Activated CD4-positive, alpha-beta T cell treated with anti-CD3 and anti-CD28 coated beads for 36 hours (primary cell): ENCODE results near the gene LCLAT1. TPM values are rescaled to one million over a fixed set of nuclear protein-coding genes. Genes with fewer than 3 reads are reported as not detected.

ENCODE experiments used
- ATAC-seq: fragments of 200-7000 bp; cut with Tn5 transposase; one replicate; pipeline ENCODE4 v1.10.0; 2021; ENCODE audit warnings: mild to moderate bottlenecking, moderate library complexity
- CTCF ChIA-PET: fragments of 350-600 bp; sonication (Branson Sonifier 250); formaldehyde crosslinking; loops from one replicate; lab custom pipeline; 2021; ENCODE audit warnings: antibody characterized with exemption; lab: Charles Lee
- POLR2A ChIA-PET: fragments of 350-600 bp; sonication (Branson Sonifier 250); formaldehyde crosslinking; loops from one replicate; lab custom pipeline; 2021; ENCODE audit warnings: antibody characterized with exemption, inconsistent platforms; lab: Charles Lee
- DNase-seq: peaks from one replicate; pipeline ENCODE4 v3.0.0-alpha.2; 2020
- H3K27ac Mint-ChIP-seq: one replicate; pipeline ENCODE4 v1.8.0; 2021; ENCODE audit warnings: mixed read lengths
- H3K27me3 Mint-ChIP-seq: one replicate; pipeline ENCODE4 v1.8.0; 2021; ENCODE audit warnings: mixed read lengths
- H3K36me3 Mint-ChIP-seq: one replicate; pipeline ENCODE4 v1.8.0; 2021; ENCODE audit warnings: low read depth, mixed read lengths
- H3K4me1 Mint-ChIP-seq: one replicate; pipeline ENCODE4 v1.8.0; 2021; ENCODE audit warnings: mixed read lengths
- H3K4me3 Mint-ChIP-seq: one replicate; pipeline ENCODE4 v1.8.0; 2021; ENCODE audit warnings: mild to moderate bottlenecking, moderate library complexity, mixed read lengths
- H3K9me3 Mint-ChIP-seq: one replicate; pipeline ENCODE4 v1.8.0; 2021; ENCODE audit warnings: low read depth, mixed read lengths
- intact Hi-C, 2 experiments: fragments of 100-400 bp; cut with DNase I in 1 of 2; cut with micrococcal nuclease in 1 of 2; formaldehyde crosslinking; loops; one replicate each; pipeline versions ENCODE4 v1.14.2 to v1.15.1; 2022 to 2024; cut with DNase I, micrococcal nuclease
- total RNA-seq, 2 experiments: library from RNA; stranded (reverse); gene quantifications; one replicate each; pipeline ENCODE4 v1.2.3, GENCODE V29; 2021

LCLAT1 gene
- total RNA-seq, 2 experiments from 2014 or later, result 18.5 to 21.7 TPM

- no peak for DNase-seq
- Mint-ChIP-seq H3K4me1 (peaks cover 6% of the 10 kb centered on the region), H3K27me3 (no peaks in the 10 kb centered on the region), H3K9me3 (peaks cover 22% of the 10 kb centered on the region), H3K4me3 (no peak overlapping the region), H3K27ac (no peak overlapping the region), H3K36me3 (peaks cover 31% of the 10 kb centered on the region)
- intact Hi-C loops, result no loop called here
- no peak for ATAC-seq
- ChIA-PET POLR2A (no interaction called here), CTCF (interaction anchor here (1.1 to 1.5 kb wide), 2 partner anchors 12 to 195 kb away, joined by 3 to 4 read pairs; no protein-coding TSS in a partner anchor)
Measured at GRCh38 chr2:30516166-30516565, 69.1 kb downstream of the LCLAT1 start.

DNA sequence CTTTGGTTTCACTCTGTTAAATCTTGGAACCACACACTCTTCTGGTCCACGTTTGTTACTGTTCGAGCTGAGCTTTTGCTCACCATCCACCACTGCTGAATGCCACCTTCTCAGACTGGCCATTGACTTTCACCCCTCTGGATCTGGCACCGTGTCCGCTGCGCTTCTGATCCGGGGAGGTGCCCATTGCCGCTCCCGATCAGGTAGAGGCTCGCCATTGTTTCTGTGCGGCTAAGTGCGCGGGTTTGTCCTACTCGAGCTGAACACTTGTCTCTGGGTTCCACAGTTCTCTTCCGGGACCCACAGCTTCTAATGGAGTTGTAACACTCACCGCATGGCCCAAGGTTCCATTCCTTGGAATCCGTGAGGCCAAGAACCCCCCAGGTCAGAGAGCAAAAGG is 72.8 kb downstream of the LCLAT1 start:
- ChIA-PET POLR2A (no interaction called here), CTCF (no interaction called here)
- DNase-seq (no peak), ATAC-seq (no peak)
- intact Hi-C loops, result no loop called here
- Mint-ChIP-seq H3K4me1 (peaks cover 6% of the 10 kb centered on the region), H3K9me3 (peaks cover 25% of the 10 kb centered on the region), H3K27me3 (no peaks in the 10 kb centered on the region), H3K4me3 (no peak overlapping the region), H3K27ac (no peak overlapping the region), H3K36me3 (peaks cover 40% of the 10 kb centered on the region)

- Mint-ChIP-seq H3K9me3 (peaks cover 27% of the 10 kb centered on the region), H3K36me3 (peaks cover 52% of the 10 kb centered on the region), H3K4me3 (no peak overlapping the region), H3K27ac (no peak overlapping the region), H3K27me3 (no peaks in the 10 kb centered on the region), H3K4me1 (peaks cover 2% of the 10 kb centered on the region)
- DNase-seq, result no peak
- POLR2A ChIA-PET, result no interaction called here
- ATAC-seq, result no peak
- CTCF ChIA-PET, result interaction anchor here (0.7 to 1.7 kb wide), 3 partner anchors 19 to 357 kb away, joined by 3 to 5 read pairs (median 3); no protein-coding TSS in a partner anchor
- intact Hi-C loops, result no loop called here
Measured at GRCh38 chr2:30522421-30522820, 75.4 kb downstream of the LCLAT1 start.

- DNase-seq (no peak), ATAC-seq (no peak)
- intact Hi-C loops, result no loop called here
- no peaks in the 10 kb centered on the region for H3K27me3 Mint-ChIP-seq
- no peak overlapping the region for H3K4me3 Mint-ChIP-seq
- CTCF ChIA-PET, result no interaction called here
- H3K27ac Mint-ChIP-seq, result no peak overlapping the region
- POLR2A ChIA-PET, result interaction anchor here (0.6 kb wide), 1 partner anchor 323 kb away, joined by 3 read pairs; no protein-coding TSS in a partner anchor
- peaks cover 21% of the 10 kb centered on the region for H3K36me3 Mint-ChIP-seq
- peaks cover 9% of the 10 kb centered on the region for H3K9me3 Mint-ChIP-seq
- peaks cover 2% of the 10 kb centered on the region for H3K4me1 Mint-ChIP-seq
Measured at GRCh38 chr2:30527411-30527810, 80.4 kb downstream of the LCLAT1 start.

DNA sequence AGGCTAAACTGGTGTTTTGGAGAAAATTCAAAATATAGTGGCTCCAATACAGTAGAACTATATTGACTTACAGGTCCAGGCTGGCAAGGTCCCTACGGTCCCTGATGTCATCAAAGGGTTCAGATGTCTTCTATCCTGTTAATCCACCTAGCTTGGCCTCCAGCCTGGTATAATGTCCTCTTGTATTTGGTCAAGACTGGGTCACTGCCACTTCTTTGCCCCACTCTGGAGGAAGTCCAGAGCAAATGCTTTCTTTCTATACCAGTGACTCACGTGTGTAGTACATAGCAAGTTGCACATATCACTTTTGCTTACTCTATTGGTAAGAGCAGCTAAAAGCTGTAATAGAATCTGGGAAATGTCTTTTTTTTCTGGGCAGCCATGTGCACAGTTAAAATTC is 80.8 kb downstream of the LCLAT1 start:
- ChIA-PET CTCF (interaction anchor here (1.2 kb wide), 1 partner anchor 320 kb away, joined by 4 read pairs; no protein-coding TSS in a partner anchor), POLR2A (interaction anchor here (0.6 kb wide), 1 partner anchor 324 kb away, joined by 3 read pairs; no protein-coding TSS in a partner anchor)
- Mint-ChIP-seq H3K9me3 (peaks cover 9% of the 10 kb centered on the region), H3K36me3 (peaks cover 21% of the 10 kb centered on the region), H3K27ac (no peak overlapping the region), H3K27me3 (no peaks in the 10 kb centered on the region), H3K4me1 (peaks cover 1% of the 10 kb centered on the region), H3K4me3 (no peak overlapping the region)
- ATAC-seq (no peak), DNase-seq (no peak)
- intact Hi-C loops, result no loop called here

DNA sequence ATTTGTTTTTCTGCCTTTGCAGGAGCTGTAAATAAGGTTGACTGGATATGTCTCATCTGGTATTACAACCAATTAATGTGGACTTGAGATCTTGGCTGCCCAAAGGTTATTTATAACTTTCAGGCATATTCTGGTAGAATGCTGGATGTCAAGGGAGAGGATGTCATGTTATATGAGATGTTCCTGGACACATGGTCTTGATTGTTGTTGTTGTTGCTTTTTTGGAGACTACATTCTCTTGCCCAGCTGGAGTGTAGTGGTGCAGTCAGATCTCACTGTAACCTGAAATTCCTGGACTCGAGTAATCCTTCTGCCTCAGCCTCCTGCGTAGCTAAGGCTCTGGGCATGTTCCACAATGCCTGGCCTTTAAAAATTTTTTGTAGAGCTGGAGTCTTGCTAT is 83.3 kb downstream of the LCLAT1 start:
- DNase-seq (no peak), ATAC-seq (no peak)
- CTCF ChIA-PET, result no interaction called here
- Mint-ChIP-seq H3K4me1 (no peaks in the 10 kb centered on the region), H3K9me3 (peaks cover 15% of the 10 kb centered on the region), H3K4me3 (no peak overlapping the region), H3K27ac (no peak overlapping the region), H3K36me3 (peaks cover 35% of the 10 kb centered on the region), H3K27me3 (no peaks in the 10 kb centered on the region)
- intact Hi-C loops, result no loop called here
- POLR2A ChIA-PET, result no interaction called here

GRCh38 chr2:30541680-30542079 is 94.6 kb downstream of the LCLAT1 start:
- Mint-ChIP-seq H3K36me3 (peaks cover 12% of the 10 kb centered on the region), H3K4me1 (peaks cover 13% of the 10 kb centered on the region), H3K27me3 (no peaks in the 10 kb centered on the region), H3K4me3 (no peak overlapping the region), H3K27ac (no peak overlapping the region), H3K9me3 (no peaks in the 10 kb centered on the region)
- ChIA-PET CTCF (interaction anchor here (0.7 to 2.0 kb wide), 2 partner anchors 10 to 334 kb away, joined by 3 to 4 read pairs; no protein-coding TSS in a partner anchor), POLR2A (no interaction called here)
- intact Hi-C loops, result no loop called here
- DNase-seq (no peak), ATAC-seq (no peak)

- H3K27ac Mint-ChIP-seq, result no peak overlapping the region
- ATAC-seq, result no peak
- no peaks in the 10 kb centered on the region for H3K9me3 Mint-ChIP-seq
- no peak overlapping the region for H3K4me3 Mint-ChIP-seq
- no peaks in the 10 kb centered on the region for H3K27me3 Mint-ChIP-seq
- ChIA-PET CTCF (interaction anchor here (1.0 kb wide), 1 partner anchor 9 kb away, joined by 3 read pairs; no protein-coding TSS in a partner anchor), POLR2A (no interaction called here)
- intact Hi-C loops, result no loop called here
- H3K4me1 Mint-ChIP-seq, result peaks cover 16% of the 10 kb centered on the region
- DNase-seq, result no peak
- H3K36me3 Mint-ChIP-seq, result peaks cover 12% of the 10 kb centered on the region
Measured at GRCh38 chr2:30545875-30546274, 98.8 kb downstream of the LCLAT1 start.

GRCh38 chr2:30548386-30548785 is 101.3 kb downstream of the LCLAT1 start:
- POLR2A ChIA-PET, result no interaction called here
- Mint-ChIP-seq H3K36me3 (peaks cover 15% of the 10 kb centered on the region), H3K9me3 (peaks cover 2% of the 10 kb centered on the region), H3K27me3 (no peaks in the 10 kb centered on the region), H3K27ac (no peak overlapping the region), H3K4me1 (peaks cover 3% of the 10 kb centered on the region), H3K4me3 (no peak overlapping the region)
- DNase-seq (no peak), ATAC-seq (no peak)
- intact Hi-C loops, result no loop called here
- CTCF ChIA-PET, result interaction anchor here (1.2 to 1.3 kb wide), 2 partner anchors 17 to 339 kb away, joined by 3 read pairs; no protein-coding TSS in a partner anchor

DNA sequence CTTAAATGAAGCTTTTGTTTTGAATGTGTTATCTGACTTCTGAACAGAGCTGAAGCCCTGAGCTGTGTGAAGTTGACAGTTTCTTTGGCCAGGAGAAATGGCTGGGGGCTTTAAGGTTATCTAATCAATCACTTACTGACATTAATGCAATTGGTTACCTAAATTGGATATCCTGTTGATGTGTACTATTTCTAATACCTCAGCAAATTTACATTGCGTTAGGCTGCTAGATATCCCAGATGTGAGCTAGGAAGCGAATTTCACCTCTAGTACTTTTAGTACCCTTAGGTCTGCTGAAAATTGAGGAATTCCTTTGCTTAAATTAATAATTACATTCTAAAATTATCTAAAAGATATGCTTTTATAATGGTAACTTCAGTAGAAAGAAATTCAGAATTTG is 102.0 kb downstream of the LCLAT1 start:
- CTCF ChIA-PET, result interaction anchor here (1.2 to 1.6 kb wide), 3 partner anchors 13 to 340 kb away, joined by 3 read pairs; no protein-coding TSS in a partner anchor
- POLR2A ChIA-PET, result no interaction called here
- intact Hi-C loops, result no loop called here
- peaks cover 2% of the 10 kb centered on the region for H3K9me3 Mint-ChIP-seq
- DNase-seq (no peak), ATAC-seq (no peak)
- no peak overlapping the region for H3K27ac Mint-ChIP-seq
- H3K27me3 Mint-ChIP-seq, result no peaks in the 10 kb centered on the region
- no peak overlapping the region for H3K4me3 Mint-ChIP-seq
- H3K4me1 Mint-ChIP-seq, result peaks cover 3% of the 10 kb centered on the region
- H3K36me3 Mint-ChIP-seq, result peaks cover 13% of the 10 kb centered on the region

- ChIA-PET POLR2A (no interaction called here), CTCF (interaction anchor here (0.6 kb wide), 1 partner anchor 794 kb away, joined by 3 read pairs; no protein-coding TSS in a partner anchor)
- no peak overlapping the region for H3K4me3 Mint-ChIP-seq
- H3K9me3 Mint-ChIP-seq, result no peaks in the 10 kb centered on the region
- H3K36me3 Mint-ChIP-seq, result peaks cover 14% of the 10 kb centered on the region
- peaks cover 2% of the 10 kb centered on the region for H3K4me1 Mint-ChIP-seq
- H3K27ac Mint-ChIP-seq, result no peak overlapping the region
- no peaks in the 10 kb centered on the region for H3K27me3 Mint-ChIP-seq
- intact Hi-C loops, result no loop called here
- ATAC-seq (no peak), DNase-seq (no peak)
Measured at GRCh38 chr2:30559544-30560275, 112.7 kb downstream of the LCLAT1 start.

- no peak for ATAC-seq
- H3K4me3 Mint-ChIP-seq, result no peak overlapping the region
- H3K27me3 Mint-ChIP-seq, result no peaks in the 10 kb centered on the region
- H3K36me3 Mint-ChIP-seq, result peaks cover 18% of the 10 kb centered on the region
- no peak for DNase-seq
- ChIA-PET CTCF (interaction anchor here (1.0 kb wide), 1 partner anchor 12 kb away, joined by 3 read pairs; no protein-coding TSS in a partner anchor), POLR2A (no interaction called here)
- H3K4me1 Mint-ChIP-seq, result peaks cover 14% of the 10 kb centered on the region
- no peaks in the 10 kb centered on the region for H3K9me3 Mint-ChIP-seq
- intact Hi-C loops, result no loop called here
- peak overlapping the region; percentile 6 for H3K27ac Mint-ChIP-seq
Measured at GRCh38 chr2:30561349-30561748, 114.3 kb downstream of the LCLAT1 start.
